ENCODE measurements around the gene SLC6A3.
"Not testable (repeated sequence)": the region's sequence is repeated elsewhere in the genome, so short reads cannot be mapped to it uniquely, and the experiment has no call there.

SLC6A3 gene

DNA sequence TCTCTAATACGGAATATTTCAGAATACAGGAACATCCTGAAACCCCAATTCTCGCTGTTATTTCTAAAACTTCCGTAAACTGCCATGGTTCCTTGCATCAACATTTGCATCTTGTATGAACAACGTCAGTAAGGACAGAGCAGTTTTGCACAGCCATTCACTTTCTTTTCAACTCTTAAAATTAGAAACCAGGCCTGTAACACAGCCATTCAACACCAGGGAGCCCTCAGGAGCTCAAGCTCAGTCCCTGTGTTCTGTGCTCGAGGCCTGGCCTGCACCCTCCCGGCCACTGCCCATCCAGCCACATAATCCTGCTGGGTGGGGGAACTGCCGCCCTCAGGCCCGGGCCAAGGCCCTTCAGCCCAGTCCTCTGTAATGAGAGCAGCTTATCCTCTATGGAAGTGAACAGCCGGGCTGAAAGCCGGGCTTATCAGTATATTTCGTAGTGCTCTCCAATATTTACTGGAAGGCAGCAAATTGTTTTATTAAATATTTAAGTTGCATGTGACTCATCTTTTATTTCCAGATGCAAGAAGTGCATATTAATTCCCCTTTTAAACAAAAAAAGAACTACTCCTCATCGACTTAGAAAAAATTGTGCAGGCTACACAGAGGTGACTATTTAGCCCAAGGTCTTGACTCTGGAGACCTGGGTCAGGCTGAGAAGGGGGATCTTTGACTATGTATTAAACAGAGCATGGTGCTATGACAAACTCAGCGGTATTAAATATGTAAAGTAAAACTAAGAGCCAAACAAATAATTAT lies 33.2 kb upstream of the SLC6A3 start:
- Histone ChIP-seq H3K27ac (ENCODE audit: insufficient read depth, low read depth, low read length, poor library complexity, severe bottlenecking) (no peak overlapping the region), H3K27me3 (ENCODE audit: control insufficient read depth, insufficient read depth, low read length, poor library complexity, severe bottlenecking) (no peaks in the 10 kb centered on the region), H3K4me1 (ENCODE audit: control insufficient read depth, insufficient read depth, low read length) (no peaks in the 10 kb centered on the region), H3K9me3 (ENCODE audit: control insufficient read depth, low read length) (no peaks in the 10 kb centered on the region), H3K4me3 (ENCODE audit: insufficient read depth, low read depth, low read length) (no peak overlapping the region), H3K36me3 (ENCODE audit: control insufficient read depth, insufficient read depth, low read length) (peaks cover 9% of the 10 kb centered on the region)
- WGBS, 2 experiments: 94 to 95% methylated on average over 12 to 13 of the region's 13 CpGs

DNA sequence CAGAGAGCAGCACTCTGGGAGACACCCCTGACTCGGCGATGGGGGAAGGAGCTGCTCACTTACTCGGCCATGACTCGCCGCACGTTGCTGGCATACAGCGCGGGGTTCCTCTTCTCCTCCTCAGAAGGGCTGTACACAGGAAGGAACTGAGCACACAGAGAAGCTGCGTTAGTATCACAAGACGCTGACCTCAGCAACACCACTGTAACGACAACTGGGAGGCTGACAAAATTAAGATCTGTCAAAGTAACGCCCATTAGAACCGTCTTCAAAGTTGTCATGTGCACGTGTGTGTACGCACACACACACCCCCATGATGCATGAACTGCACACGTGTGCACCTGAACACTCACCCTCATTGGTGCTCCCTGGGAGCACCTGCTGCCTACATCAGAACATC lies 32.1 kb upstream of the SLC6A3 start:
- Histone ChIP-seq H3K4me1 (ENCODE audit: control insufficient read depth, insufficient read depth, low read length) (no peaks in the 10 kb centered on the region), H3K36me3 (ENCODE audit: control insufficient read depth, insufficient read depth, low read length) (peaks cover 9% of the 10 kb centered on the region), H3K27me3 (ENCODE audit: control insufficient read depth, insufficient read depth, low read length, poor library complexity, severe bottlenecking) (no peaks in the 10 kb centered on the region), H3K4me3 (ENCODE audit: insufficient read depth, low read depth, low read length) (no peak overlapping the region), H3K27ac (ENCODE audit: insufficient read depth, low read depth, low read length, poor library complexity, severe bottlenecking) (no peak overlapping the region), H3K9me3 (ENCODE audit: control insufficient read depth, low read length) (no peaks in the 10 kb centered on the region)
- WGBS, 2 experiments: 96% methylated on average over 16 of the region's 16 CpGs

DNA sequence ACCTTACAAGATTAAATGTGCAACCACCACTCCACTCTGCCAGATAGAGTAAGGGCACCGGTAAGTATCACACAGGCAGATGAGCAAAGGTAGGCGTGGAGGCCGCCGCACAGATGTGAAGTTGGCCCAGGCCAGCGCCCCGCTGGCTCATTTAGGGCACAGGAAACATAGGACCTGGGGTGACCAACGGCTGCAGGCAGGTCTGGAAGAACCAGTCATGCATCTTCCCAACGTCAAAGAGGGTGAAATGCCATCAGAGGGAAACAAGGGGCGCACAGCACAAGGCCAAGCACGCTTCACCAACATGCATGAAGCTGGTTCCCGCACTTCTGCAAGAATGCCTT lies 31.7 kb upstream of the SLC6A3 start:
- no peak overlapping the region for H3K4me3 ChIP-seq (ENCODE audit: insufficient read depth, low read depth, low read length)
- WGBS, 2 experiments: 94 to 96% methylated on average over 11 of the region's 11 CpGs

DNA sequence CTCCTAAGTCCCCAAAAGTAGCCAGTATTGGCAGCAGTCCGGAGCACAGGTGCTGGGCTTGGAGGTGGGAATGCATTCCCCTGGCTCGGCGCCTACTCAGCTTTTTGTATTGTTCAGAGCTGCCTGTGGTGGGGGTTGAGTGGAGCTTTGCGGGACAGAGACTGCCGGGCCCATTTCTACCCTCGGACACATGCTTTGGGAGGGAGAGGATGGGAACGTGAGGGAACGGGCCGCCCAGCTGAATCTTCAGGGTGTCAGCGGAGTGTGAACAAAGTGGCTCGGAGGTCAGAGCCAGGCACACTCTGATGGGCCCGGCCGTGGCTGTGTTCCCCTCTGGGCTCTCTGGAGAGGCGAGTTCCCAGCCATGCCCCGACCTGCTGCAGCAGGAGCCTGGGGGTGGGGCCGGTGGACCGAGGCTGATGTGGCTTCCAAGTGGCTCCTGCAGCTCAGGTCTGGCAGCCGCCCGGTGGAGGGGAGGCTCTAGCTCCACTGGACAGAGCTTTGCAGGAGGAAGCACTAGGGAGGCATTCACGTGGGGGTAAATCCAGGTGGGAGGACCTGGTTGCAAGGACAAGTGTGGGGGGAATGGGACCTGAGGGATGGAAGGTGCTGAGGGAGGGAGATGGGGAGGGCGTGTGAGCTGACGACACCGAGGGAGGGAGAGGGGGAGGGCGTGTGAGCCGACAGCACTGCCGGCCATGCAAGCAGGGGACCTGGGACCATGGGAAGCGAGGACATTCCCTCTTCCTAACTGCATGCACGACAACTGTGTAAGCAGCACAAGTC lies 31.1 kb upstream of the SLC6A3 start:
- H3K9me3 ChIP-seq (ENCODE audit: control insufficient read depth, low read length): no peaks in the 10 kb centered on the region
- 93 to 94% methylated on average over 28 of the region's 28 CpGs for WGBS, 2 experiments

More for the DNA sequence above, 31.7 kb upstream of the SLC6A3 start:
- Histone ChIP-seq H3K27me3 (ENCODE audit: control insufficient read depth, insufficient read depth, low read length, poor library complexity, severe bottlenecking) (no peaks in the 10 kb centered on the region), H3K4me1 (ENCODE audit: control insufficient read depth, insufficient read depth, low read length) (no peaks in the 10 kb centered on the region), H3K36me3 (ENCODE audit: control insufficient read depth, insufficient read depth, low read length) (peaks cover 9% of the 10 kb centered on the region), H3K9me3 (ENCODE audit: control insufficient read depth, low read length) (no peaks in the 10 kb centered on the region), H3K27ac (ENCODE audit: insufficient read depth, low read depth, low read length, poor library complexity, severe bottlenecking) (no peak overlapping the region)

DNA sequence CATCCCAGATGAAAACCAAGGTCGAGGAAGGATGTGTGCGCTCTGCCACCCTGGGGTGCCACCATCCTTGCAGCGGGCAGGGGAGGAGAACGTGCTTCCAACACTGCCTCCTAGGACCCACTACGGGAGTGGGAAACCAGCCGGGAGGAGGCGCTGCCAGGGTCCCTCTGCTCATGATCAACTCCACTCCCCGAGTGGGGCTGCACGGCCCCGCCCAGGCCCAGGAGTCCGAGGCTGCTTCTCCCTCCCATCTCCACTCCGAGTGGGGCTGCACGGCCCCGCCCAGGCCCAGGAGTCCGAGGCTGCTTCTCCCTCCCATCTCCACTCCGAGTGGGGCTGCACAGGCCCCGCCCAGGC lies 30.3 kb upstream of the SLC6A3 start:
- H3K27me3 ChIP-seq (ENCODE audit: control insufficient read depth, insufficient read depth, low read length, poor library complexity, severe bottlenecking); H3K9me3 ChIP-seq (ENCODE audit: control insufficient read depth, low read length); H3K36me3 ChIP-seq (ENCODE audit: control insufficient read depth, insufficient read depth, low read length); H3K4me3 ChIP-seq (ENCODE audit: insufficient read depth, low read depth, low read length); H3K27ac ChIP-seq (ENCODE audit: insufficient read depth, low read depth, low read length, poor library complexity, severe bottlenecking); H3K4me1 ChIP-seq (ENCODE audit: control insufficient read depth, insufficient read depth, low read length): not testable (repeated sequence)
- 93 to 94% methylated on average over 17 of the region's 17 CpGs for WGBS, 2 experiments

More for the DNA sequence above, 31.1 kb upstream of the SLC6A3 start:
- Histone ChIP-seq H3K4me1 (ENCODE audit: control insufficient read depth, insufficient read depth, low read length) (no peaks in the 10 kb centered on the region), H3K36me3 (ENCODE audit: control insufficient read depth, insufficient read depth, low read length) (peaks cover 9% of the 10 kb centered on the region), H3K27ac (ENCODE audit: insufficient read depth, low read depth, low read length, poor library complexity, severe bottlenecking) (no peak overlapping the region), H3K4me3 (ENCODE audit: insufficient read depth, low read depth, low read length) (no peak overlapping the region), H3K27me3 (ENCODE audit: control insufficient read depth, insufficient read depth, low read length, poor library complexity, severe bottlenecking) (no peaks in the 10 kb centered on the region)

DNA sequence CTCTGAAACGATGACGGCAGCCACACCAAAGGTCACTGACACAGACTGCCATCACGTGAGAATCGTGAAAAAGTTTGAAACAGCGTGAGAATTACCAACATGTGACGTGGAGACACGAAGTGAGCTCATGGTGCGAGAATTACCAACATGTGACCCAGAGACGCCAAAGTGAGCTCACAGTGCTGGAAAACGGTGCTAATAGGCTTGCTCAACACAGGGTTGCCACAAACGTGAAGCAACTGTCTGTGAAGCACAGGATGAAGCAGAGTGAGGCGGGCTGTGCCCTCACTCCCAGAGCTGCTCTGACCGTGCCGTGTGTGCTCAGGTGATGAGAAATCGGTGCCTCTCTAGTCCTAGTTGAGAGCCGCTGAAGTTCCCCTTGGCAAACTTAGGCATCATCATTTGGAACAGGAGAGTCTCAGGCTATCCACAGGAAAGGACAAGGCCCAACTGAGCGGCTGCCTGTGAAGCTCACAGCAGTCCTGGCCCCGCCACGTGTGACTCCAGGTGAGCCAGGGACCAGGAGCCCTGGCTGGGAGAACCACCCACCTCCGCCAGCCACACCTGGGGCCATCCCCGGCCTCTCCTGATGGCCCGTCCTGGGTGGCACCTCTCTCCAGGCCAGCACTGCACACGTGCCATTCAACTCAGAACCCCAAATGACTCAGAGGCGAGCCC lies 29.8 kb upstream of the SLC6A3 start:
- H3K4me3 ChIP-seq (ENCODE audit: insufficient read depth, low read depth, low read length): no peak overlapping the region
- no peaks in the 10 kb centered on the region for H3K4me1 ChIP-seq (ENCODE audit: control insufficient read depth, insufficient read depth, low read length)
- peaks cover 9% of the 10 kb centered on the region for H3K36me3 ChIP-seq (ENCODE audit: control insufficient read depth, insufficient read depth, low read length)
- H3K27me3 ChIP-seq (ENCODE audit: control insufficient read depth, insufficient read depth, low read length, poor library complexity, severe bottlenecking): no peaks in the 10 kb centered on the region
- no peak overlapping the region for H3K27ac ChIP-seq (ENCODE audit: insufficient read depth, low read depth, low read length, poor library complexity, severe bottlenecking)
- WGBS, 2 experiments: 95% methylated on average over 24 of the region's 24 CpGs
- H3K9me3 ChIP-seq (ENCODE audit: control insufficient read depth, low read length): no peaks in the 10 kb centered on the region

DNA sequence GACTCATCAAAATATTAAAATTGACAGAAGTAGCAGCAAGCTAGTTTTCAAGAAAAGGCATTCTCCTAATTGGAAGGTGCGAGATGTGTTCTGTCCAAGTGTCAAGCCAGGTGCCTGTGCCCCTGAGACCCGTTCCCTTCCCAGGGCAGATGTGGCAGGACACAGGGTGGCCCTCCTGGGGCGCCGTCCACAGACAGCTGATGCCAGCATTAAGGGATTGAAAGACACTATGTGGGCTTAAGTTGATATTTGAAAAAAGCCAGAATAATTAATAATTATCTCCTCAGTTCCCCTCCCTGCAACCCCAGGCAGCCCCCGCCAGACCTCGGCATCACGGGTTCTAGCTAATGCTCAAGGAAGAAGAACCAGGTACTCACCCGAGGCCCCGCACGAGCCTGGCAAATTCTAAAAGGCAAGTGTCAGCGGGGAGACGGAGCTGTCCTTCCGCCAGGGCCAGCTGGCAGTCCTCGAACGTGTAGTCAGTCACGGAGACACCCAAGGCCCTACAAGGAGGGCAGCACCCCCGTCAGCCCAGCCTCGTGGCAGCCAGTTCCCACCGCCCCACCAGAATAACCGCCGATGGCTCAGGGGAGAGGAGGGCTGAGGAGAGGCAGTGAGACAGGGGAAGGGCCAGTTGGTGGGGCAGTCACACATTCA lies 29.1 kb upstream of the SLC6A3 start:
- WGBS, 2 experiments: 96% methylated on average over 21 of the region's 21 CpGs
- no peaks in the 10 kb centered on the region for H3K27me3 ChIP-seq (ENCODE audit: control insufficient read depth, insufficient read depth, low read length, poor library complexity, severe bottlenecking)
- no peak overlapping the region for H3K27ac ChIP-seq (ENCODE audit: insufficient read depth, low read depth, low read length, poor library complexity, severe bottlenecking)
- no peak overlapping the region for H3K4me3 ChIP-seq (ENCODE audit: insufficient read depth, low read depth, low read length)
- H3K4me1 ChIP-seq (ENCODE audit: control insufficient read depth, insufficient read depth, low read length): no peaks in the 10 kb centered on the region
- H3K36me3 ChIP-seq (ENCODE audit: control insufficient read depth, insufficient read depth, low read length): peaks cover 9% of the 10 kb centered on the region
- H3K9me3 ChIP-seq (ENCODE audit: control insufficient read depth, low read length): no peaks in the 10 kb centered on the region

DNA sequence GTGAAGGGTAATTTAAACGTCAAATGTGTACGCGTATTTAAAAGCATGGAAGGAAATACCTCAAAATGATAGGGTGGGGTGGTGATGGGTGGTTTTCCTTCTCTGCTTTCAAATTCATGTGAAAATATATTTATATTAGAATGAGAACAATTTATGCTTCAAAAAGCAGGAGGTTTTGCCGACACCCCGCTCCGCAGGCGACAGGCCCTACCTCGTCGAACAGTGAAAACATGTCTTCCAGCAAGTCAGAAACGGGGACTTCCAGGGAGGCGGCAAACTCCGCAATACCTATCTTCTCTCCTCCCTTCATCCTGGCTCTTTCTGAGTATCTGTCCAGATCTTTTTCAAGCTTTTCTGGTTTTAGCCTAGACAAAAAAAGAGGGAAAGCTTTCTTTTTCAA lies 28.5 kb upstream of the SLC6A3 start:
- Histone ChIP-seq H3K27ac (ENCODE audit: insufficient read depth, low read depth, low read length, poor library complexity, severe bottlenecking) (no peak overlapping the region), H3K4me3 (ENCODE audit: insufficient read depth, low read depth, low read length) (no peak overlapping the region), H3K4me1 (ENCODE audit: control insufficient read depth, insufficient read depth, low read length) (no peaks in the 10 kb centered on the region), H3K27me3 (ENCODE audit: control insufficient read depth, insufficient read depth, low read length, poor library complexity, severe bottlenecking) (no peaks in the 10 kb centered on the region), H3K36me3 (ENCODE audit: control insufficient read depth, insufficient read depth, low read length) (peaks cover 9% of the 10 kb centered on the region), H3K9me3 (ENCODE audit: control insufficient read depth, low read length) (no peaks in the 10 kb centered on the region)
- WGBS, 2 experiments: 95 to 96% methylated on average over 12 of the region's 12 CpGs

DNA sequence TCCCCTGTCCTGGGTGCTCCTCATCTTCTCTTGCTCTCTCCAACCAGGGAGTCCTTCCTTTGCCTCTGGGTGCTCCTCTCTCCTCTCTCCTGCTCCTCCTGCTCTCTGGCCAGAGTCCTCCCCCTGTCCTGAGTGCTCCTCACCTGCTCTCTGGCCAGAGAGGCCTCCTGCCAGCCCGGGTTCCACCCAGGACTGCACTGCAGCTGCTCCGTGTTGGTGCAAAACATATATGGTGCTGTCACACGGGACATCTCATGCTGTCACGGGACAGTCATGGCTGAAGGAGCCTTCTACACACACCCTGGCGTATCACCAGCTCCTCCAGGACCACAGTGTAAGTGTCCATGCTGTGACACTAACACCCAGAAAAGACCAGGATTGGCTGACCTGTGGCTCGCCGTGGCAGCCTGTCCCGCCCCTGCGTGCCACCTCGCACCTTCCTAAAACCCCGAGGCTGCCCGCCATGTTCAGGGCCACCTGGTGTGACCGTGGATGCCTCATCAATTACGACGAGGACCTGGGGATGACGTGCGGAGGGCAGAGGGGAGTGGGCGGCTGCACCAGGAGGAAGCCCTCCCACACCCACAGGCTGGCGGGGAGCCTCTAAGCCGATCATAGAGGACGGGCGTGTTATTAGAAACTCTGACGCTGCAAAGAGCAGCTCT lies 27.9 kb upstream of the SLC6A3 start:
- Histone ChIP-seq H3K4me1 (ENCODE audit: control insufficient read depth, insufficient read depth, low read length) (no peaks in the 10 kb centered on the region), H3K27me3 (ENCODE audit: control insufficient read depth, insufficient read depth, low read length, poor library complexity, severe bottlenecking) (no peaks in the 10 kb centered on the region), H3K27ac (ENCODE audit: insufficient read depth, low read depth, low read length, poor library complexity, severe bottlenecking) (no peak overlapping the region), H3K4me3 (ENCODE audit: insufficient read depth, low read depth, low read length) (no peak overlapping the region), H3K36me3 (ENCODE audit: control insufficient read depth, insufficient read depth, low read length) (peaks cover 9% of the 10 kb centered on the region), H3K9me3 (ENCODE audit: control insufficient read depth, low read length) (no peaks in the 10 kb centered on the region)
- 94 to 96% methylated on average over 23 of the region's 23 CpGs for WGBS, 2 experiments

Measured in ectodermal cell (in vitro differentiated cells).